ENCODE results near the gene TMEM43.

TMEM43 gene

DNA sequence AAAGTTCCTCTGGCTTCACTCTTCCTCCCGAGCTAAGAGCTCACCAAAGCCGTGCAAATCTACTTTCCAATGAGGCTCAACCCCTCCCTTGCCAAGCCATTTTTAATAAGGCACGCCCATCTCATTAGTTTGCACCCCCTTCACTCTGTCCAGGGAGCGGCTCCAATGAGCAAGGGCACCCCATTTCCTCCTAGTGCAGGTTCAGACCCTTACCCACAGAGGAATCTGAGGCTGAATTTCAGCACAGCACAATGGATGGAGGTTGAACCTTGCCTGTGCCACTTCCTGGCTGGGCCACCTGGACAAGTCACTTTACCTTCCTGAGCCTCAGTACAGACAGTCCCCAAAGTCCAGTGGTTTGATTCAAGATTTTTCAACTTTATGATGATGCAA lies 28.1 kb downstream of the TMEM43 start:
- no peak for DNase-seq

DNA sequence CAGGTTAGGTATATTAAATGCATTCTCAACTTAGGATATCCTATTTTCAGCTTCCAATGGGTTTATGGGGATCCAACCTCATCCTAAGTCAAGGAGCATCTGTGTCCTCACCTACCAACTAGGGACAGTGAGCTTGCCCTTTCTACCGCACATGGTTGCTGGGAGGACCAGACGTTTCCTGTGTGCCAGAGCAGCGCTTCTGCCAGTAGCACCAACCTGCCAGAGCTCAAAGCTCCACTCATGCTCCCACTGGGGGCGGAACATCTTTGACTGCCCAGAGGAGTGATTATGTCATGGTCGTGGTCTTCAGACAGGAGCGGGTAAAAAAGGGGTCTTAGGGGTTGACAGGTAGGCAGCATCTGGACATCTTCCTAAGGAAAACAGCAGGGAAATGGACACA lies 28.8 kb downstream of the TMEM43 start:
- DNase-seq, result no peak

DNA sequence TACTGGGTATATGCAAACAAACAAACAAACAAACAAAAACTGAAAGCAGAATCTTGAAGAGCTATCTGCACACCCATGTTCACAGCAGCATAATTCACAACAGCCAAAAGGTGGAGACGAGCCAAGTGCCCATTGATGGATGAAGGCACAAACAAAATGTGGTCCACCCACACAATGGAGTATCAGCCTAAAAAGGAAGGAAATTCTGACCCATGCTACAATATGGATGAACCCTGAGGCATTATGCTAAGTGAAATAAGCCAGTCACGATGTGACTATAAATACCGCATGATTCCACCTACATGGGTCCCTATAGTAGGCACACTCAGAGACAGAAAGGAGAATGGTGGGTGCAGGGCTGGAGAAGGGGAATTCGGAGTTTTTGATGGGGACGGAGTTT lies 29.4 kb downstream of the TMEM43 start:
- no peak for DNase-seq

DNA sequence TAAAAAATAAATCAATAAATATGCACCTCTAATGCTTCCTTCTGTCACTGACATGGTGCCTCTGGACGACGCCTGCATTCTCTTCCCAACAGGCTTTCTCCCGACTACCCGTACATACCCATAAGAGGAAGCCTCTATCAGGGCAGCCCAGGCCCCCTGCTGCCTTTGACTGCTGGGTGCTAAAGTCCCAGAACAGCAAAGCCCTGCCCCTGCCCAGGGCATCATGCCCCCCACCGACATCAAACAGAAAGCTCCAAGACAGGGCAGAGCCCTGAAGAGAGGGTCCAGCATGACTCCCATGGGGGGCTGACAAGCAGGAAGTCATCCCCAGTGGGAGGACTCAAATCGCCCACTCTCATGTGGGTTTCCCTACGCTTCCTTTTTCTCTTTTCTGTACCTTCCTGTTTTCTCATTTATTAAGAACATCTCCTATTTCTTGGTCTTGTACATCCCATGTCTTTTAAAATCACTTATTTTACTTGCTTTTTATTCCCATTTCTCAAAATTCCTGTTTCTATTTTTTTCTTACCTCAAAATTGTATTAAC lies 30.1 kb downstream of the TMEM43 start:
- no peak for DNase-seq

DNA sequence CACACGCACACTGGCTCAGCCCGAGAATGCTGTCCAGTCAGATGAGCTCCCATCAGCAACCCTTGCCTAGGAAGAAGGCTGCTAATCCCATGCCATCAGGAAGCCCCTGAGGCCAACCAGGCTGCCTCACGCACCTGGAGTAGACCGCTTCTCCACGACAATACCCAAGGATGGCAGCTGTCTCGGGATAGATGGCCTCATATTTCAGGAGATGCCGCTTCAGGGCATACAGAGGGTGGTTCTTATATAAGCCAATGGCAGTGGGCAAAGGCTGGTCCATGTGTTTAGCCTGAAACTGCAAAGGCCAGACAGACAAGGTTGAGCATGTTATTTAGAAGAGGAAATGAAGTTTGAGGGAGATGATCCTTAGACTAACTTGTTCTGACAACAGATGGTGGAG lies 31.3 kb downstream of the TMEM43 start:
- DNase-seq, result no peak

DNA sequence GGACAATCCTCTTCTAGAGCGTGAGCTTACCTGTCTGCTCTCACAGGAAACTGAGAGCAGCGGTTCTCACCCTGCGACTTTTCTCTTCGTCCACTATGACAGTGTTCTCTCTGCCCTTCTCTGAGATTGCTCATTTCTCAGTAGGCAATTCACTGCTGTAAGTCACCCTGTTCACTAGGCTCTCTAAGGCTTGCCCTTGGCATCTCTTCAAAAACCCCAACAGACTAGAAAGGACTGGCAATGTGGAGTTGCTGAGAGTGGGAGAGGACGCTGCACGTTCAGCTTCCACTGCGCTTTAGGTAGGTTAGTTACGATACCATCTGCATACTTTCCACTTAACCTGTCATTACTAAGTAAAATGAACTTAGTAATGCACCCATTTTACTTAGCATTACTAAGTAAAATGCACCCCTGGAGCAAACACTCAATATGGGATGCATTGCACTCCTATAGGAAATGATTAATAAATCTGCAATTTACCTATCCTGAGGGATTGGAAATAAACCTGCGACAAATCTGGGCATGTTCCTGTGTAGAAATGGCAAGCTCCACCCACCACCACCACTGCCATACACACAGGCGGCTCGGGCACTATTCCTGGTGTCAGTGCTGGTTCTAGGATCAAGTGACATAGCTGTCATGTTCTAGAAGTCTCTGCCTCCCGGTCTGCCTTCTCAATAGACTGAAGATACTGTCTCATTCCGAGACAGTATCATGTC lies 32.1 kb downstream of the TMEM43 start:
- no peak for DNase-seq

DNA sequence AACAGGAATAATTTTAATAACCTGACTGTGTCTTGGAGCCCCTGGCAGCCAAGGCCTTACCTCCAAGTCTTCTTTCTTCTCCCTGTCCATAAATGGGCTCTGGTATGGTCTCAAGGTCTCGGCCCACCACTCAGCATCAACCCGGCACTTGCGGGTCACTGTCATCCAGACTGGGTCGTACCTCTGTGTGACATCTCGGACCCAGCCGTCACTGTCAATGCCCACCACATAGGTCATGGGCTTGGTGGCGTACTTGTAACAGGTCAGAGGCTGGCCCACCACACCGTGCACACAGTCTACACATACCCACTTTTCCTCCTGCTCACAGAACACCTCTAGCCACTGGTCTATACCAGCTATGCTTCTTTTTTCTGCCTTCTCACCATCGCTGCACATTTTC lies 33.1 kb downstream of the TMEM43 start:
- DNase-seq, result no peak

DNA sequence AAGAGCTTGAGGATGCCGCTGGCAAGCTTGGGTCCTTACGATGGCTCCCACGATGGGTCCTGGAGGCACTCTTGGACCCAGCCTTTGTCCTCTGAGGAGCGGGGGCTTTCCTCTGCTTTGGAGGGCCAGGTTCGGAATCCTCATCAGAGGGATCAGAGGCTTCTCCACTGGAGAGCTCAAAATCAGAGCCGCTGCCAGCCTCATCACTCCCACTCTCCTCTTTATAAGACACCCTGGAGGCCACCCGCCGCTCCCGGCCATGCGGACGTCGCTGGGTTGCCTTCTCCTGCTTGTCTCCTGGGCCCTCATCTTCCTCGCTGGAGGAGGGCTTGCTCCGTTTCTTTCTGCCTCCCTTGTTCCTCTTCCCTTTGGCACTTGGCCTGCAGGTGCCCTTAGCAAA lies 33.5 kb downstream of the TMEM43 start:
- no peak for DNase-seq

DNA sequence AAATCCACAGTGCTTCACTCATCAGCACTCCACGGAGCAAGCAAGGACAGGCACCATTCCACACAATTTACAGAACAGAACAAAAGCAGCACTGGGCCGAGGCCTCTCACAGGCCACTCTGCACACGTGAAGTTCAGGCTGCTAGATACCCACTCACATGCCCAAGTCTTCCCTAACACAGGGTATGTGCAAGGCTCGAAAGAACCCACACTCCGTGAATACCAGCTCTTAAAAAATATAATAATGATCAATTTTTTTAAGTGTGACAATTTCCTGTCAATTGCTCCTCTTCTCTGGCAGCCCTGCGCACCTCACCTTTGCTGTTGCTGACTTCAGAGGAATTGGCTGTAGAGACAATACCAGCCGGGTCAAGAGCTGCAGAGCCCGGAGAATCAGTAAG lies 34.6 kb downstream of the TMEM43 start:
- no peak for DNase-seq

DNA sequence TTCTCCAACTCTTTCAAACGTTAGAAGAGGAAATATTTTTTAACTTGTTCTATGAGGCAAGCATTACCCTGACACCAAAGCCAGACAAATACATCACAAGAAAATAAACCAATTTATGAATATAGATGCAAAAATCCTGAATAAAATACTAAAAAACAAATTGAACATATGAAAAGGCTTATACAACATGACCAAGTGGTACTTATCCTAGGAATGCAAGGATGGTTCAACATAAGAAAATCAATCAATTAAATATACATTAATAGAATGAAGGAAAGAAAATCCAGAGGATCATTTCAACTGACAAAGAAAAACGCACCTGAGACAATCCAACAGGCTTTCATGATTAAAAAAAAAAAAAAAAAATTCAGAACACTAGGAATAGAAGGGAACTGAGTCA lies 36.4 kb downstream of the TMEM43 start:
- DNase-seq, result no peak

DNA sequence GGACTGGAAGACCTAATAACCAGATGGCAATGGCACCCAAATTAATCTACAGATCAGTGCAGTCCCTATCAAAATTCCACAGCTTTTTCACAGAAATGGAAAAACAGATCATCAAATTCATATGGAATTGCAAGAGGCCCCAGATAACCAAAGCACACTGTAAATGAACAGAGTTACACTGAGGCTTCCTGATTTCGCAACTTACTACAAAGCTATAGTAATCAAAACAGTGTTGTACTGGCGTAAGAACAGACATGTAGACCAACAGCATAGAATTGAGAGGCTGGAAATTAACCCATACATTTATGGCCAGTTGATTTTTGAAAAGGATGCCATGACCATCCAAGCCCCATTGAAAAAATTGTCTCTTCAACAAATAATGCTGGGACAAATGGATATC lies 37.3 kb downstream of the TMEM43 start:
- DNase-seq, result no peak

DNA sequence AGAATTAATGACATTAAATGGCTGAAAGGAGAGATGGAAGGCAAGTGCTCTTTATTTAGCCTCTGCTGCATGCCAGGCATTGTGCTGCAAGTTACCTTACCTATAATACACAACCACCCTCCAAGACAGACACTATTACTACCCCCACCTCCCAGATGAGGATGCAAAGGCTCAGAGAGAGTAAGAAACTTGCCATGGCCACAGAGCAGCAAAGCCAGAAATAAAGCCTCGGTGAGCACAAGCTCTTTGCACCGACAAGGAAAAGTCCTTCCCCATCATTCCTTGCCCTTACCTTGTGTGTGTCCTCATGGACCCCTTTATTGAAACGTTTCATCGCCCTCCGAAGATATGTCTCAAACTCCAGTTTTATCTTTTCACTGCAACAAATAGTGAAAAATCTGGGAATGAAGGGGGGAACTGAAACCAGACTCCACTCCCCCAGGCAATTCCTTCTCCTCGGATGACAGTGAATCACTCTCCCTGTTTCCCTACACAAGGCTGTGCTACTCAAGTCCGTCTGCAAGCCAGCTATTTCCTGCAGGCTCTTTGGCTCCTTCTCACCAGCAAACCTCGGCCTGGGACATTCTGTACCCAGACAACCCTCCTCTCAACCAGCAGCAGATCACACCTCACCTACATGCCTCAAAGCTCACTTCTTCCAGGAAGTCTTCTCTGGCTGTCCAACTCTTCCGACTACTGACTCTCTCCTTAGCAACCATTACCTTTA lies 42.2 kb downstream of the TMEM43 start:
- DNase-seq, result no peak

DNA sequence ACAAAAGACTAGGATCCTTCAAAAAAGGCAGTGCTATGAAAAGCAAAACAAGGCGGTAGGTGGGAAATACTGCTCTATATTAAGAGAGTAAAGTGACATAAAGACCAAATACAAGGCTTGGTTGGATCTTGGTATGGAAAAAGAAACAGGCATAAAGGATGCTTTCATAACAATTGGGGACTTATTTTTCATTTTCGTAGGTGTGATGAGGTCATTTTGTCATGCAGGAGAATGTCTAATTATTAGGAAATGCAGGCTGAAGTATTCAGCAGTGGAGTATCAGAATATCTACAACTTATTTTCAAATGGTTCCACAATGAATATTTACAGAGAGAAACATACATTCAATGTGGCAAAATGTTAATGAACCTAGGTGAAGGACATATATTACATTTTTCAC lies 44.6 kb downstream of the TMEM43 start:
- no peak for DNase-seq

DNA sequence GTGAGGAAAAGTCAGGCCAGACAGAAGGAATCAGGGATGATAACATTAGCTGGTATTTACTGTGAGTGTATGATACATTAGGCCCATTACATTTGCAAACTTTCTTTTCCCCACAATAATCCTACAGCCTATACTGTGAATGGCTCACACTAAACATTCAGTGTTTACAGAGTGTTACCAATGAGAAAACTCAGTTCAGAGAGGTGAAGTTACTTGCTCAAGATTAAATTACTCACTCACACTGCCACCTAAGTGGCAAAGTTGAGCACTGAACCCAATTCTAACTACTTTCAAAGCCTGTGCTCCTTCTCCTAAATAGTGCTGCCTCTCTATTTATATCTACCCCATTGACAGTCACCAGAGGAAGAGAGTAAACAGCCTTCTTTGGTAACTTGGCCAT lies 45.0 kb downstream of the TMEM43 start:
- no peak for DNase-seq

DNA sequence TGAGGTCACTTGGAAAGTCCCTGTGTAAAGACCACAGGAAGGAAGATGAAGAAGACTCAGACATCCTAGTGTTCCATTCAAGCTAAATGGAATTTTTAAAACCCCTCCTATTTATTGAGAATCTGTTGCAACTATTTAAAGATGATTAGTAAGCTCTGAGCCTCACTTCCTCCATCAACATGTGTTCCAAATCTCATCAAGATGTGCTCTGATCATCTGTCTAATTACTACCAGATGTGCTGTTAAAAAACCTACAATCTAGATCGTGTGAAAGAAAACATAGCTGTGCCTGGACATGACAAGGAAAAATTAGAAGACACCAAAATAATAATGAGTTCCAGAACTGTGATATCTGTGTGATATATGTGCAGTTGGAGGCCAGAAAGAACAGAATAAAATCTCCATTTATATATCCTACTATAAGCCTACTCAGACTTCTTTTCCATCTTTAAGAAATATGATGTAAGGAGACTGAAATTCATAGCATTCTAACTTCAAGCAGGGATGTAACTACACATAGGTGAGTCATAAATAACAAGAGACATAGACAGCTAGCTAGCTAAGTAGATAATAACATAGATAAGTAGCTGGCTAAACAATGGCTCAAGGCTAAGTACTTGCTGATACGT lies 45.8 kb downstream of the TMEM43 start:
- no peak for DNase-seq

DNA sequence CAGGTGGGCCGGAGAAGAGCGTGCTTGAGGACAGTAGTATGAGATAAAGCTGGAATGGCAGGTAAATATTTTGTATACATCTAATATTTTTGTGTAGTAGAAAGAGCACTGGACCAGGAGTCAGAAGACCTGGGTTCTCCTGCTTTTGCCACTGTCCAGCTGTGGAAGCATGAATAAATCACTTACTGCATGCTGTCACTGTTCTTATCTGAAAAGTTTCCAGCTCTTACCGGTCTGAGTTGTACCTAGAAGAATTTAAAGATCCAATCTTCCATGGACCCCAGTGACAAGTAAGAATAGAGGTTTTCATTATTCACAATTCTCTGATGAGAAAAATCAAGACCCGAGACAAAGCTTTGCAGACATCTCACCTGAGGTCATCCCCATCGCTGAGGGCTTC lies 47.6 kb downstream of the TMEM43 start:
- DNase-seq, result no peak

DNA sequence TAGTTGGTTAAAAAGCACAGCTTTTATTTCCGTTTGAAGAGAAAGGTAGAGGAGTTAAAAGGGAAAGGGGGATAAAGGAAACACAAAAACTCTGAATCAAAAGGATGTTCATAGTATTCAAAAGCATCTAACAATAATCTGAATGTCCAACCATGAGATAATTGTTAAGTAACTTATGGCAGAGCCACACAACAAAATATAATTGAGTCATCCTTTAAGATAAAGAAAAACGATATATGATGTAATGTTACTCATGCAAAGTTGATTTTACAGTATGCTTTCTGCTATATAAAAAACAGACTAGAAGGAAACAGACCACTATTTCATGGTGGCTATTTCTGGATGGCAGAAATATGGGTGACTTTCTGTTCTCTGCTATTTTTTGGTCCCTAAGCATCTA lies 49.6 kb downstream of the TMEM43 start:
- no peak for DNase-seq

DNA sequence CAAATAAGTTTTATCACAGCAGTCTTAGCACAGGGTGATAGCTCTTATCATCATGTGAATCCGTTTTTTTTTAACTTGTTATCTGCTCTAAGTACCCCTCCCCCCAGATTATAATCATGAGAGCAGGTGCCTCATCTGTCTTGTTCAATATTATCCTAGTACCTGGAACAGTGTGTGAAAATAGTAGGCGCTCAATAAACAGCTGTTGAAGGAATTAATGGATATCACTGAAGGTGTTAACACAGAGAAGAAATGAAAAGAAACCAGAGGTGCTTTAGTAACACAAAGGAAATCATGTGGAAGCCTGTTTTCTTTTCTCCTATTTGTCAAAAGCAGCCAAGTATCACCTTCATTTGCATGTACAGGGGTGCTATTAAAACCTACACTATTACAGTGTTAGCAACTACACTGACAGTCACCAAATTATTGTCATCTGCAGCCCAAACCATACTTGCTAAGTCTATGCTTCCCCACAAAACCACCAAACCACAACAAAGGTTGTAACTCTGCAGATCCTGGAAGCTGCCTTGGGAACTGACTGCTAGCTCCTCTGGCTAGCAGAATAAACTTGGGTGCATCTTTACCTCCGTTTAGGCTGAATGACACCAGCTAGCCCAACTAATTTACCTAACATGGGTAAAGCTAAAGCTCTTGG lies 50.7 kb downstream of the TMEM43 start:
- no peak for DNase-seq

DNA sequence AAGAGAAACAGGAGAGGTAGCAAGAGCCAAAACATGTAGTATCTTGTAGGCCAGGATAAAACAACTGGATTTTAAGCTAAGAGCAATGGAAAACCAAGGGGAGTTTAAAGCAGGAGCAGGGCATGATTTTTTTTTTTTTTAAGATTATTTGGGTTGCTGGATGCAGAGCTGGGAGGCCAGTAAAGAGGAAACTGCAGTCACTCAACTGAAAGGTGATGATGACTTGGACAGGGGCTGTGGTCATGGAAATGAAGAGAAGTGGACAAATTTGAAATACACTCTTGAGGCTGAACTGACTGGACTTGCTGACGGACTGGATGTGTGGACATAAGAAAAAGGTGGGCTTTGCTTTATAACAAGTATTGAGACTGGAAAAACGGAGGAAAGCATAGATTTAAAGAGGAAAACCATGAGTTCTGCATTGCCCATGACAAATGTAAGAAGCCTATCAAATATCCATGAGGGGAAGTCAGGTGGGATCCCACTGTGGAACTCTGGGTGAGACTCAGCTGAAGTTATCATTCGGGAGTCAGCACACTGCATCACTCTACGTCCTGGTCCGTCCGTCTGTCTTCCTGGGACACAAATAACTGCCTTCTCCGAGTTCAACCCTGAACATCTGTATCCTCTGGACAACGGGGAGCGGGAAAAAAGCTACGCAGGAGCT lies 52.9 kb downstream of the TMEM43 start:
- DNase-seq, result peak; percentile 5

DNA sequence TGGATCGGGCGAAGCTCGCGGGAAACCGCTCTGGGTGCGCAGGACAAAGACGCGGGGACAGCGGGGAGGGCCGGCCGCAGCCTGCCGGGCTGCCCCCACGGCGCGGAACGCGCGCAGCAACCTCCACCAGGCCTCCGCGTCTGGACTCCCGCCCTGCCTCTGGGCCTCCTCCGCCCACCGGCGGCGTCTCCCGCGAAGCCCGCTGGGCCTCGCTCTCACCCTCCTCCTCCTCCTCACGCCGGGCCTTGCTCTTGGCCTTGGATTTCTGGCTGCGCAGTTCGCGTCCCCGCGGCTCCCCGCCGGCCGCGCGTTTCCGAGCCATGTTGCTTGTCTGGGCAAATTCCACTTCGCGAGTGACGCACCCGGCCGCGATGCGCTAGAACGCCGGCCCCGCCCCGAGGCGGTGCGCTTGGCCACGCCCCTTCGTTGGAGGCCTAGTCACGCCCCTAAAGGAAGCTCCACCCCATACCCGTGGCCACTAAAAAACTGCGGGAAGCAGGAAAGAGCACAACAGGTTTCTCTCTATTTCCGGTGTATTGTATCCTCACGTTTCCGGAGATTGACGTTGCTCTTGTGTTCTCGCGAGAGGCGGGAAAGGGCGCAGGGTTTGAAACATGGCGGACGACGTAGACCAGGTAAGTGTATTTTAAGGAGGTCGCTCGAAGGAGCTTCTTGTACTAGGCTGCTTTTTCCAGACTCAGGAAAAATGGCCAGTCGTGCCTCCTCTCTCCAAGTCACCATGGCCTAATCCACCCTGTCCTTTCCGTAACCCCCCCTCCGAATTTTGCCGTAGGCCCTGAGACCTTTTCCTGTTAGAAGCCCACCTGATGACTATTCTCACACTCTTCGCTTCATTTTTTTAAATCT lies 53.6 kb downstream of the TMEM43 start, which contains the start of the genes LSM3 and XPC:
Gene LSM3, plus strand, starts transcription at position 571 of the 867 bp plus-strand sequence. Its CDS starts 44 bp downstream, at position 615.
Gene XPC, minus strand, starts transcription at position 355 of the 867 bp plus-strand sequence. Its CDS starts 33 bp downstream, at position 322.
- DNase-seq, result peak; percentile 94

DNA sequence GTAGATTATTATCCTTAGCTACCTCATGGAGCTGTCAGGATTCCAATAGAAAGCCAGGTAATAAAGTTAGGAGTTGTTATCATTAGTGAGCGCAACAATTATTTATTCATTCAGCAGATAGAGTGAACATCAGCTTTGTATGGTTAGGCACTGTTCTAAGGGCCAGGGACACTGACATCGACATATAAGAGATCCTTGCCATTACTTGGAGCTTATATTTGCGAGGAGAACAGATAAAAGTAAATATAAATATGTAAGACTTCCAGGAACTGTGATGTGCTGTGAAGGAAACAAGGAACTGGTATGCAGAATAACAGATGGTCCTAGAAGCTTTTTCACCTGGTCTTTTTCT lies 54.2 kb downstream of the TMEM43 start:
- no peak for DNase-seq

DNA sequence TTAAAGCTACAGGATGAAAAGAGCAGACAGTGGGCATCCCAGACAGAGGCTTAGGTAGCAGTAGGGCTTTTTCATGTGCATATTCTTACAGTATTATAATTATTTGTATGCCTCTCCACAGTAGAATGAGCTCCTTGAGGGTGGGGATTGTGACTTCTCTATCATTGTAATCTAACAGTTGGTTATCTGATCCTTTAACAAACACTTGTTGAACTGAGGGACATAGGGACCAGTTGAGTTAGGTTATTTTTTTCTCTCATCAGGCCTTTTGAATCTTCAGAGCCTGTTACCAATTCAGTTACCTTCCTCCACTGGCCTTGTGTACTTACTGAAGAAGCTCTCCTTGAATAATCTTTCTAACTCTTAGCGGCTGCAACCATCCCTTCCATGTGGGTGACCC lies 54.9 kb downstream of the TMEM43 start:
- no peak for DNase-seq

Measured in NCI-H2171 treated with DMSO at 0.1 percent for 48 hours (cell line).